GM23338 (cell line): ENCODE data around the gene TRAF5.

Experiments
- CREB1 ChIP-seq: fragments of 250-450 bp; sonication (Bioruptor Pico); IDR thresholded peaks from 2 replicates; pipeline ENCODE4 v1.5.0; 2020; ENCODE audit warnings: low read depth, mild to moderate bottlenecking, moderate library complexity
- CTCF ChIP-seq, 2 experiments: fragments of 200-600 bp in 1 of 2; sonication (generic) in 1 of 2; conservative IDR thresholded peaks; 2 replicates each; pipeline versions ENCODE4 v1.5.1 to v1.6.1; 2016 to 2017; ENCODE audit warnings: antibody characterized with exemption in 2 of 2, low read depth in 2 of 2, mild to moderate bottlenecking in 2 of 2, moderate library complexity in 1 of 2
- ETS1 ChIP-seq: IDR thresholded peaks from 2 replicates; pipeline ENCODE4 v1.6.1; 2016; ENCODE audit warnings: antibody characterized with exemption
- EZH2 ChIP-seq: fragments of 200-600 bp; sonication (generic); IDR thresholded peaks from one replicate; pipeline ENCODE4 v1.8.0; 2017; ENCODE audit warnings: antibody characterized with exemption, mild to moderate bottlenecking, low read depth; ENCODE audit not compliant: unreplicated experiment
- EZH2phosphoT487 ChIP-seq: fragments of 200-600 bp; sonication (generic); IDR thresholded peaks from one replicate; pipeline ENCODE4 v1.8.1; 2018; ENCODE audit warnings: antibody characterized with exemption; ENCODE audit not compliant: unreplicated experiment
- JUNB ChIP-seq: IDR thresholded peaks from one replicate; pipeline ENCODE4 v1.6.1; 2016; ENCODE audit warnings: antibody characterized with exemption; ENCODE audit not compliant: unreplicated experiment
- NANOG ChIP-seq: IDR thresholded peaks from 2 replicates; pipeline ENCODE4 v1.6.1; 2016; ENCODE audit warnings: antibody characterized with exemption, borderline replicate concordance
- POLR2AphosphoS5 ChIP-seq: IDR thresholded peaks from 2 replicates; pipeline ENCODE4 v1.6.1; 2016; ENCODE audit warnings: antibody characterized with exemption, low read depth
- REST ChIP-seq: IDR thresholded peaks from one replicate; pipeline ENCODE4 v1.6.1; 2018; ENCODE audit warnings: antibody characterized with exemption; ENCODE audit not compliant: unreplicated experiment
- ZNF114 ChIP-seq: fragments of 250-450 bp; sonication (Bioruptor Pico); IDR thresholded peaks from 2 replicates; pipeline ENCODE4 v1.5.0; 2020; ENCODE audit warnings: mild to moderate bottlenecking, moderate library complexity
- ZNF462 ChIP-seq: fragments of 250-450 bp; sonication (Bioruptor Pico); IDR thresholded peaks from 2 replicates; pipeline ENCODE4 v1.5.0; 2020; ENCODE audit warnings: mild to moderate bottlenecking, moderate library complexity

GRCh38 chr1:211348547-211348946 is 21.9 kb downstream of the TRAF5 start:
- TF ChIP-seq CREB1 (CRISPR knock-in tag) (no peak), CTCF (conservative IDR thresholded peaks at IDR 0.05; ENCODE audit: low read depth in 2 of 2) (no peak), REST (no peak), EZH2 (no peak), POLR2AphosphoS5 (no peak), EZH2phosphoT487 (no peak), ETS1 (no peak), JUNB (no peak), NANOG (no peak), ZNF114 (CRISPR knock-in tag) (no peak), ZNF462 (CRISPR knock-in tag) (no peak)
